DOHH2 (cell line): Measurements from ENCODE around the gene CDH4.

Source experiments
- CTCF ChIP-seq: fragments of 200-600 bp; sonication (generic); IDR thresholded peaks from one replicate; pipeline ENCODE4 v1.5.1; 2014; ENCODE audit warnings: antibody characterized with exemption, mild to moderate bottlenecking, low read depth, low read length; ENCODE audit not compliant: poor library complexity, severe bottlenecking
- EZH2phosphoT487 ChIP-seq: fragments of 200-600 bp; sonication (generic); IDR thresholded peaks from 2 replicates; pipeline ENCODE4 v1.6.1; 2017; ENCODE audit warnings: borderline replicate concordance, mild to moderate bottlenecking, antibody characterized with exemption, low read length, moderate library complexity, mixed read lengths

DNA sequence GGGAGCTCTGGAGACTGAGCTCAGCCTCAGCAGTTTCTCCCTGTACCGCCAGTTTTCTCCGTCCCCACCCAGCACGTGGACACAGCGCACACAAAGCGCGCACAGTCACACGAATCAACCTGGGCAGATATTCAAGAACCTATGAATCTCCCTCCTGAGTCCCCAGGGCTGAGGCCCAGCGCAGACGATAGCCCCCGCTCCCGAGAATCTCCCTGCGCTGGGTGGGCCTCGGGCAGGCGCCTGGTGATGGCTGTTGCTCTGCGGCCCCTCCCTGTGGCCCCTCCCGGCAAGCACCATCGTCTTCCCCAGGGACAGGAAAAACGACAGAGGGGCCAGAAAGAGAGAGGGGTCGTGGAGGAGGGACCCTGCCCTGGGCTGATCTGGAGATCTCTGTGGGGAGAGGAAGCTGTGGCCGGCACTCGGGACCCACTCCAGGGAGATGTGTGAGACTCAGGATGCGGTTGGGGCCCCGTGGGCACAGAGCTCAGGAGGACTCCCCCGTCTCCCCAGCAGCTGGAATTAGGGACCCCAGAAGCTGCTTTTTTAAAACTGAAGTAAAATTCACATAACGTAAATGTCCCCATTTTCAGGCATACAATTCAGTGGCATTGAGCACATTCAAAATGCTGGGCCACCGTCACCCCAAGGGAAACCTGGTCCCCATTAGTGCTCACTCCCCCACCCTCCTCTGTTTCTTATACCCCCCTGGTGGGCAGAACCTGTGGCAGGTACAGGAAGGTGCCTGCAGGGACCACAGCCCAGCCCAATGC is 482.9 kb downstream of the CDH4 start:
- TF ChIP-seq CTCF (no peak), EZH2phosphoT487 (no peak)
